GM12873 (cell line): Measurements from ENCODE around the gene OR6B1.

Experiments used
- TF ChIP-seq, protein P1 (sequence below): IDR thresholded peaks from 2 replicates; pipeline ENCODE4 v1.5.1; 2012; ENCODE audit warnings: low read depth, mild to moderate bottlenecking, moderate library complexity, low read length, control low read depth; ENCODE audit not compliant: insufficient read depth; ENCODE audit errors: missing control alignments

Gene OR6B1

DNA sequence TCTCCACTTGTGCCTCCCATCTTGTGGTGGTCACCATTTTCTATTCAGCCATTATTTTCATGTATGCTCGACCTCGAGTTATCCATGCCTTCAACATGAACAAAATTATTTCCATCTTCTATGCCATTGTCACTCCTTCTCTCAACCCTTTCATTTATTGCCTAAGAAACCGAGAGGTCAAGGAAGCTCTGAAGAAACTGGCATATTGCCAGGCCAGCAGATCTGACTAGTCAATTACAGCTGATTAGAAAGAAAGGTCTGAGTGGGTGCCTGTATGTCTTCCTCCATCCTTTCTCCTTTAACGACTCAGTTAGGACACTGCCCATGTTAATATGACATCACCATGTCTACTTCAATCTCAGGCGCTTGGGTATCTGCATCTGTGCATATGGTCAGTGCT, 4.6 kb downstream of the OR6B1 start:
- TF ChIP-seq, protein P1, sequence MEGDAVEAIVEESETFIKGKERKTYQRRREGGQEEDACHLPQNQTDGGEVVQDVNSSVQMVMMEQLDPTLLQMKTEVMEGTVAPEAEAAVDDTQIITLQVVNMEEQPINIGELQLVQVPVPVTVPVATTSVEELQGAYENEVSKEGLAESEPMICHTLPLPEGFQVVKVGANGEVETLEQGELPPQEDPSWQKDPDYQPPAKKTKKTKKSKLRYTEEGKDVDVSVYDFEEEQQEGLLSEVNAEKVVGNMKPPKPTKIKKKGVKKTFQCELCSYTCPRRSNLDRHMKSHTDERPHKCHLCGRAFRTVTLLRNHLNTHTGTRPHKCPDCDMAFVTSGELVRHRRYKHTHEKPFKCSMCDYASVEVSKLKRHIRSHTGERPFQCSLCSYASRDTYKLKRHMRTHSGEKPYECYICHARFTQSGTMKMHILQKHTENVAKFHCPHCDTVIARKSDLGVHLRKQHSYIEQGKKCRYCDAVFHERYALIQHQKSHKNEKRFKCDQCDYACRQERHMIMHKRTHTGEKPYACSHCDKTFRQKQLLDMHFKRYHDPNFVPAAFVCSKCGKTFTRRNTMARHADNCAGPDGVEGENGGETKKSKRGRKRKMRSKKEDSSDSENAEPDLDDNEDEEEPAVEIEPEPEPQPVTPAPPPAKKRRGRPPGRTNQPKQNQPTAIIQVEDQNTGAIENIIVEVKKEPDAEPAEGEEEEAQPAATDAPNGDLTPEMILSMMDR, result no peak

DNA sequence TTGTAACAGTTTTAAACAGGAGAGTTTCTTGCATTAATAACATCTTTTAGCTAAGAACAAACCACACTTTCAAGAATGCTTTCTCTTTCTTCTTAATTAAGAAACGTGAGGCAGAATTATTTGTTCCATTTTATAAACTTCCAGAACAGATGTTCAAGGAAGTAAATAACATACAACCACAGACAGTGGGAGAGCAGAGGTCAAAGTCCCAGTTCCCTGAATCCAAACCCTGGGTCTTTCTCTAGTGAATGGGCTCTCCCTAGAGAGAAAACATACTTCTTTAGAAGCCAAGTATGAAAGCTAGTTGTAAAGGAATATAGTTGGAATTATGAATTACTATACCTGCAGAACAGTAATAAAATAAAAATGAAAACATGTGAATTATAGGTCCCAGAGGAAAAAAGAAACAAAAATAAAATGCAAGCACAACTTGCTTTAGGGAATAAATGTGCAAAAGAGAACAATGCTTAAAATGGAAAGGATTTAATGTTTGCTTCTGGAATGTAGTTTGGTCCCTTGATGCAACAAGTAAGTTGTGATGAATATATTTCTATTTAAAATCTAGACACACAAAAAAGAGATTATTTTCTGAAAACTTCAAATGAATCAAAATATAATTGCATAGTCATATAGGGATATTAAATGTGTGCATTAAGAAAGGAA, 6.0 kb downstream of the OR6B1 start:
- TF ChIP-seq, protein P1, result no peak

DNA sequence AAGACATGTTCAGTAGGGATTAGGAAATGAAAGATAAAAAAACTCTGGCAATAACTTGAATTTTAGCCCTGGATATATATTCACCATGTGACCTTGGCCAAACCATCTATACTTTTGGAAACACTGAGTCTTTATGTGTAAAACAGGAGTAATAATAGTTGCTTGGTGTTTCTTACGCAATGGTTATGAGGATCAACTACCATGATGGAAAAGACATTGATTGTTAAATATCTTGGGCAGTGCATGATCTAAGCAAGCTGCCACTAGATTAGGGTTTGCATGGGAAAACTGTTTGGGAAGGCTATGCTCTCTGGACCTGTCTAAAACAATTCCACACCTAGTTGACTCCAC, 6.5 kb downstream of the OR6B1 start:
- TF ChIP-seq, protein P1, result no peak

DNA sequence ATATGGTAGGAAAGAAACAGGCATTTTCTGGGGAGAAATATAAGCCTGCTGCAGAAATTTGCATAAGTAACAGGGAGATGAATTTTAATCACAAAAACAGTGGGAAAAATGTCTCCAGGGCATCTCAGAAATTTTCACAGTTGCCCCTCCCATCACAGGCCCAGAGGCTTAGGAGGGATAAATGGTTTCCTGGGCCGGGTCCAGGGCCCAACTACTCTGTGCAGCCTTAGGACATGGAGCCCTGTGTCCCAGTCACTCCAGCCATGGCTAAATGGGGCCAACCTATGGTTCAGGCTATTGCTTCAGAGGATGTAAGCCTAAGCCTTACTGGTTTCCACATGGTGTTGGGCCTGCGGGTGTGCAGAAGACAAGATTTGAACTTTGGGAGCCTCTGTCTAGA, 9.2 kb downstream of the OR6B1 start:
- TF ChIP-seq, protein P1, result no peak

DNA sequence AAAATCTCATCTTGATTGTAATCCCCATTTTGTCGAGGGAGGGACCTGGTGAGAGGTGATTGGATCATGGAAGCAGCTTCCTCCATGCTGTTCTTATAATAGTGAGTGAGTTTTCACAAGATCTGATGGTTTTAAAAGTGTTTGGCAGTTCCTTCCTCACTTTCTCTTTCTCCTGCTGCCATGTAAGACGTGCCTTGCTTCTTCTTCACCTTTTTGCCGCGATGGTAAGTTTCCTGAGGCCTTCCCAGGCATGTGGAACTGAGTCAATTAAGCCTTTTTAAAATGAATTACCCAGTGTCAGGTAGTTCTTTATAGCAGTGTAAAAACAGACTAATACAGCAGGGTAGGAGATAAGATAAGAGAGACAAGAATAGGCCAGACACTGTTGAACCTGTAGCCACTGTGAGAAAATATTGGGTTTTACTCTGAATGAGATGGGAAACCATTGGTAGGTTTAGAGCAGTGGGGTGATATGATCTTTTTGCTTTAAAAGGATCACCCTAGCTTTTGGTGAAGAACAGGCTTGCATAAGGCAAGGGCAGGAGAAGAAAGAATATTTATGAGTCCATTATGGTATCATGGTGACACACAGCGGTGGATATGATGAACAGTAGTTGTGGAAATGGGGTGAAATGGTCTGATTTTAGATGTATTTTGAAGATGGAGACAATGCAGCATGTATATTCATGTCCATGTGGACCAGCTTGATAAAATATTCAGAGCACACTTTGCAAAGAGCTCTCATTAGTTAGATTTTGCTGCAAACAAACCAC, 11.5 kb downstream of the OR6B1 start:
- TF ChIP-seq, protein P1, result no peak

DNA sequence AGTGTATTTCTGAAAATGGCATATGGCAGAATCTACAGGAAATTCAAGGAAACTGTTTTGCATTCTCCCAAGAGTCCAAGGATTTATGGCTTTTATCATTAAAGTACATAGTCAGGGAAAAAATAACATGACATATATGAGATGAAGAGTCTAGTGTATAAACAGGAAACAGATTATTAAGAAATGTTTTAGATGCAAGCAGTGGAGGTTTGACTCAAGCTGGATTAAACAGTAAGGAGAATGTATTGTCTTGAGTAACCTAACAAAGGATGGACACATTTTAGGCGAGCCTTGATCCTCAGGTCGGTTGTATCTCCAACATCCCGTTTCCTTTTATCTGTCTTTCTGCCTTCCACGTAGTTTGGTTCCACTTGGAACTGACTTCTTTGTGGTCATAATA, 17.9 kb downstream of the OR6B1 start:
- TF ChIP-seq, protein P1, result no peak

DNA sequence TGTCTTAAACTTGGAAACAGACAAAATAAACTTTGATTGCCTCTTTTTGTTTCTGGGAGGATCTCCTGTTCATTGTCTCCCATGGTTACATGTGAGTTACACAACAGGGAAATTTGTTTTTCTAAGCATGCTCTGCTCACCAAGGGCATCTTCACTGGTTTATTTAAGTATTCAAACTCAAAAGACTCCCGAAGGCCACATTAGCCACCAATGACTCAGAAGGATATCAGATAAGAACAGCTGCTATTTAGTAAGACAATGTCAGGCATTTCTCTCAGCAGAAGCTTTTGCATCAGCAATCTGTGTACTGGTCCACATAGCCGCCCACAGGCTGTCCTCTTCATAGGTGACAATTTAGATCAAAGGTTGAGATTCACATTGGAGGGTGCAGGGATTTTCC, 19.3 kb downstream of the OR6B1 start:
- TF ChIP-seq, protein P1, result no peak
